Epithelial cell of prostate (primary cell): ENCODE measurements around the gene IMMP2L.
A peak's percentile ranks its signal among the peaks of the same experiment; 100 is the strongest.

Experiments
- DNase-seq: peaks from one replicate; pipeline ENCODE4 v3.0.0-alpha.2; 2011; ENCODE audit warnings: low read depth, low spot score
- H3K27ac ChIP-seq: fragments of 450-650 bp; 2 replicates; pipeline ENCODE4 v1.5.1; 2017; ENCODE audit warnings: mild to moderate bottlenecking

Gene IMMP2L

GRCh38 chr7:111238886-111239285 lies 323.4 kb downstream of the IMMP2L start:
- H3K27ac ChIP-seq: no peak overlapping the region
- no peak for DNase-seq

GRCh38 chr7:111235709-111236108 lies 326.6 kb downstream of the IMMP2L start:
- H3K27ac ChIP-seq: no peak overlapping the region
- DNase-seq: no peak

GRCh38 chr7:111232249-111233084 lies 329.8 kb downstream of the IMMP2L start:
- DNase-seq: peak; percentile 24
- H3K27ac ChIP-seq: peak overlapping the region; percentile 33

- H3K27ac ChIP-seq: no peak overlapping the region
- no peak for DNase-seq
Measured at GRCh38 chr7:111229916-111230315, 332.4 kb downstream of the IMMP2L start.

- DNase-seq: no peak
- H3K27ac ChIP-seq: no peak overlapping the region
Measured at GRCh38 chr7:111229181-111229740, 333.0 kb downstream of the IMMP2L start.

- DNase-seq: no peak
- H3K27ac ChIP-seq: no peak overlapping the region
Measured at GRCh38 chr7:111228437-111228836, 333.9 kb downstream of the IMMP2L start.

GRCh38 chr7:111226800-111227199 lies 335.5 kb downstream of the IMMP2L start:
- no peak overlapping the region for H3K27ac ChIP-seq
- no peak for DNase-seq

- H3K27ac ChIP-seq: no peak overlapping the region
- DNase-seq: no peak
Measured at GRCh38 chr7:111224354-111225231, 337.7 kb downstream of the IMMP2L start.

GRCh38 chr7:111223802-111224253 lies 338.5 kb downstream of the IMMP2L start:
- H3K27ac ChIP-seq: no peak overlapping the region
- DNase-seq: no peak

- no peak overlapping the region for H3K27ac ChIP-seq
- DNase-seq: no peak
Measured at GRCh38 chr7:111215550-111215949, 346.7 kb downstream of the IMMP2L start.

- no peak overlapping the region for H3K27ac ChIP-seq
Measured at GRCh38 chr7:111212857-111213523, 349.3 kb downstream of the IMMP2L start.

GRCh38 chr7:111210996-111211395 lies 351.3 kb downstream of the IMMP2L start:
- no peak for DNase-seq

More at GRCh38 chr7:111212857-111213523, 349.3 kb downstream of the IMMP2L start:
- no peak for DNase-seq

GRCh38 chr7:111210043-111210442 lies 352.2 kb downstream of the IMMP2L start:
- no peak overlapping the region for H3K27ac ChIP-seq
- no peak for DNase-seq

More at GRCh38 chr7:111210996-111211395, 351.3 kb downstream of the IMMP2L start:
- no peak overlapping the region for H3K27ac ChIP-seq

- no peak for DNase-seq
- H3K27ac ChIP-seq: no peak overlapping the region
Measured at GRCh38 chr7:111205251-111205650, 357.0 kb downstream of the IMMP2L start.

- no peak for DNase-seq
- H3K27ac ChIP-seq: no peak overlapping the region
Measured at GRCh38 chr7:111202321-111202720, 360.0 kb downstream of the IMMP2L start.

- no peak for DNase-seq
- no peak overlapping the region for H3K27ac ChIP-seq
Measured at GRCh38 chr7:111199643-111200042, 362.6 kb downstream of the IMMP2L start.

- H3K27ac ChIP-seq: peak overlapping the region; percentile 81
- DNase-seq: peak; percentile 97
Measured at GRCh38 chr7:111198255-111198654, 364.0 kb downstream of the IMMP2L start.

GRCh38 chr7:111196655-111197054 lies 365.6 kb downstream of the IMMP2L start:
- no peak overlapping the region for H3K27ac ChIP-seq
- no peak for DNase-seq

- no peak for DNase-seq
- no peak overlapping the region for H3K27ac ChIP-seq
Measured at GRCh38 chr7:111192614-111193413, 369.5 kb downstream of the IMMP2L start.
